ENCODE data around the gene PPP1R9A.

Gene PPP1R9A

DNA sequence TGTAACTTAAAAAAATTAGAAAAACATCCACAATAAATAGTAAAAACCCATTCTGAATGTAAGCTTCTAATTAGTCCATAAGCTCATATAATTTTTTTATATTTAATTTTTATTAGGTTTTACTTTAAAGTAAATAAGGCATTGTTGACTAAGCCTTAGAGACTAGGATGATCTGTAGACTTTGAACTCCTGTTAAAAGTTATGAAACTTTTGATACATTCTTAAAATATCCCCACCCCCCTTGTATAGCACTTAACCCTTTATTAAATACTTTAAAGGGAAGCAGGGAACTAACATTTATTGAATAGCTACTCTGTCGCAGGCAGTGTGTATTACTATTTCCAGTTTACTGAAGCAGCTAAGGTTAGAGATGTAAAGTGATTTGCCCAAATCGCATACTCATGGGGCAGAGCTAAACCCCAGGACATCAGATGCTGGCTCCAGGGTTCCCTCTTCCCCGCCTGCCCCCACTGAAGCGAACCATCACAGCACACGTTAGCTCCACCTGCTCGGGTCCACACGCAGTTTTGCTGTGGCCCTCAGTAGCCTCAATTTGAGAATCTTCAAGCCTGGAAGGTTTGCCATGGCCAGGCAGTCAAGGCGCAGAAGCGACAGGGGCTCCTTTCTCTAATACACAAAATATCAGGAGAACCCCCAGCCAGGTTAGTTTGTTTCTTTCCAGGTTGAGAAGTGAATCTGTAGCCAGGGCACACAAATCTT, 416.2 kb downstream of the PPP1R9A start:
- DNase-seq, result no peak

- peak; percentile 51 for DNase-seq
These were observed 417.0 kb downstream of the PPP1R9A start, which contains the start of gene PON1 for GRCh38 chr7:95324431-95324830. TSS of gene PON1 (minus strand) at chr7:95324532. CDS start at chr7:95324475, 57 bp downstream.

DNA sequence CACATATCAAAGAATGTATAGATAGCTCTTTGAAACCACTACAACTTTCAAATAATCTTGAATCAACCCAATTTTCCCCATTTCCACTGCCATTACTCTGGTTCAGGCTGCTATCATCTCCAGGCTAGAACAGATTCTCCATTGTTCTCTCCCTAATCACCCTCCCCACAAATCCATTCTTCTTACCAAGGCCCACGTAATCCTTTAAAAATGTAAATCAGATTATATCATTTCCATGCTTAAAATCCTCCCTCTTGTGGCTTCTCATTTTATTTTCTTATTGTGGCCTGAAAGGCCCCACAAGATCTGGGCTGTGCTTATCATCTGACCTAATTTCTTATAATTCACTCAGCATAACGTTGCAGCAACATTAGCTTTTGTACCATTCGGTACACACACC, 420.0 kb downstream of the PPP1R9A start:
- no peak for DNase-seq

DNA sequence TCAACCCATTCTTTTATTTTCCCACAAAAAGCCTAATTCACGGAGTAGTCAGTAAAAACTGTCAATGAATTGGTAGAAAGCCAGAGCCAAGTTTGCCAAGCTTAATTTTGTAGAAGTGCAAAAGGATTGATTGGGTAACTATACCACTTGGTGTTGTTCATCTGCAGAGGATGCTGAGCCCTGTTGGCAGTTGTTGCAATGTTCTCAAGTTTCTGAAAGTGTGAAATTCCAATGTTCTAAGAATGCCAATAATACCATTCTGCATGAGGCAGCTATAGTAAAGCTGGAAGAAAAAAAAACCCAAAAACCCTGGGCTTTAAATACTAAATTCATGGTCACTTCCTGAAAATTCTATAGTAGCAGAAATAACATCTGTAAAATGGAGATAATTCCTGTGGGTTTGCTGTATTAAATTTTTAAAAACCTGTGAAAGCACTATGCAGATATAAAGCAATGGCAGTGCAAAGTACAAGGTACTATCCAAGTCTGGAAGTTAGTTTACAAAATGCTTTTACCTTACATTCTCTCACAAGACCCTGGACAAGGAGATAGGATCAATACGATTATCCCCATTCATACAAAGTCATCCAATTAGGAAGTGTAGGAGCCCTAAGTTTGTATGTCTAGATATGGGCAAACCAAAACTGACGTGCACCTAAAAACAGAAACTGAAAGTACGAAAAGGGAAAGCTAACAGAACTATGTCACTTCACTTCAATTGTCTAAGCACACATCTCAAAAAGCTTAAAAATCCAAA, 423.0 kb downstream of the PPP1R9A start:
- no peak for DNase-seq

GRCh38 chr7:95330961-95331337, 423.6 kb downstream of the PPP1R9A start:
- no peak for DNase-seq

GRCh38 chr7:95334447-95334846, 427.1 kb downstream of the PPP1R9A start:
- no peak for DNase-seq

GRCh38 chr7:95335093-95335492, 427.7 kb downstream of the PPP1R9A start:
- no peak for DNase-seq

DNA sequence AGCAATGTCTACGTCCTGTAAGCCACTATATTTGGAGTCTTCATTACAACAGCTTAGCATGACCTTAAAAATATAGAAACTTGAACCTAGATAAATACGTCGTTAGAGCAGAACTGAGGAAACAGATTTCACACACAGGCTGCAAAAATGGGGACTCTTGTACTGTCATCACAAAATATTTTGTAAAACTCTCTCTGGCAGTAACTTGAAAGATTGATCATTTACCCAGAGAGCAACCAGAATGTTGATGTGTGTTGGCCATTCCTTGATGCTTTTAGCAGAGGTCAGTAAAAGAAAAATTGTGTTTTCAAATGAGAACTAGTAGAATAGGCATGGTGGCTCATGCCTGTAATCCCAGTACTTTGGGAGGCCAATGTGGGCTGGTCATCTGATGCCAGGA, 431.4 kb downstream of the PPP1R9A start:
- no peak for DNase-seq

DNA sequence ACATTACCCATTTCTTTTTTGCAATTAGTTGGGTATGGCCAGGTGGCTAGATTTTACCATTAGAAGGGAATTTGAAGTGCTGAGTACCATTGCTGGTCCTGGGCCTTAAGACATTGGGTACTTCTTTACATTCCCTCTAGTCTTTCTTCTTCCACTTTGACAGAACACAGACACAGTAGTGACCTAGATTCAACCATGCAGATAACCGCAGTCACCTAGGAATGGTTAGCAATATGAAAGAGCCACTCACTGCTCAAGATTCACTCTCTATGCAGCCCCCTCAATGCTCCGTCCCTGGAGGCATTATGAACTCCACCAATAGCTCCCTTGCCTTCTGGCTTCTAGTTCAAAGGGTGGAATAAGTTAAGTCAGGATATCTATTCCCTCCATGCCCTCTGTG, 433.1 kb downstream of the PPP1R9A start:
- no peak for DNase-seq

DNA sequence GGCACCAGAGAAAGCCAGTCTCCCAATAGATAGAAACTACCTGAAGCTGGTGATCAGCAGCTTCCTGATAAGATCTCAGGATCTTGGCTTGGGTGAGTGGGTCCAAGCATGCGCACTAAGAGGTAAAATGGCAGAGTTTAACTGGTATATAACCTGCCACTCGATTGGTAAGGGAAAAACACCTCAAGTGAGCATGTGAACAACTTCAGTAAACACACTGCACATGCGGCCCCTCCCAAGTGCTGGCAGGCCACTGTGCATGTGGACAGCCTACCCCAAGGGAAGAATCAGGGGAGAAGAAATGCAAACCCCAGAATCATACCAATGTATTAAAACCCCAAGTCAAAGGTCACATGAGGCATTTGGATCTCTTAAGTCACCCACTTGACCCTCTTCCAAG, 434.6 kb downstream of the PPP1R9A start:
- no peak for DNase-seq

DNA sequence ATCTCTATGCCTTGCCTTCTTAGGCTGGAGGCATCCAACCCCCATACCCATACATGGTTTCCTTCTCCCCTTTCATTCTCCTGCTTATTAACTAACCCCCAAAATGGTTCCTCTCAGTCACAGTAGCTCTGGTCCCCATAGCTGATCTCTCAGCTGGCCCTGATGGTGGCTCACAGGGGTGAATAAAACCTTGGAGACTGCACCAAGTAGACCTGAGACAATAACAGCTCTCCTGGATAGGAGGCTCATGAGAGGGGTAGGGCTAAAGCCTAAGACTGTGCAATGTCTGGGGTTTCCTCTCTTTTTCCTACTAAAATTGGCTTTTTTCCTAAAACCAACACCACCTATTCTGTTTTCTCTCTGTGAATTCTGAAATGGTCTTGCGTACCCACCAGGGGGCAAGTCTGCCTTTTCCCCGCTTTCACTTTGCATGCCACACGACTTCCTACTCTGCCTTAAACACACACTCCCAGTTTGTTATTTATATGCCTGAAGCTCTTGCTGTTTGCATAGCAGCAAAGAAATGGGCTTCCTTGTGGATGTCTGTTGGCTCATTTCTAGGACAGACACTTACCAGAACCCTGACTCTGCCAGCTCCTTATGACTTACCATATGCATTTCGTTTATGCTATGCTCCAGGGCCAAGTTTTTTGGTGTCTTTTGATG, 435.4 kb downstream of the PPP1R9A start:
- DNase-seq, result no peak
